Measurements from ENCODE around the gene CUX1.

The CUX1 gene

DNA sequence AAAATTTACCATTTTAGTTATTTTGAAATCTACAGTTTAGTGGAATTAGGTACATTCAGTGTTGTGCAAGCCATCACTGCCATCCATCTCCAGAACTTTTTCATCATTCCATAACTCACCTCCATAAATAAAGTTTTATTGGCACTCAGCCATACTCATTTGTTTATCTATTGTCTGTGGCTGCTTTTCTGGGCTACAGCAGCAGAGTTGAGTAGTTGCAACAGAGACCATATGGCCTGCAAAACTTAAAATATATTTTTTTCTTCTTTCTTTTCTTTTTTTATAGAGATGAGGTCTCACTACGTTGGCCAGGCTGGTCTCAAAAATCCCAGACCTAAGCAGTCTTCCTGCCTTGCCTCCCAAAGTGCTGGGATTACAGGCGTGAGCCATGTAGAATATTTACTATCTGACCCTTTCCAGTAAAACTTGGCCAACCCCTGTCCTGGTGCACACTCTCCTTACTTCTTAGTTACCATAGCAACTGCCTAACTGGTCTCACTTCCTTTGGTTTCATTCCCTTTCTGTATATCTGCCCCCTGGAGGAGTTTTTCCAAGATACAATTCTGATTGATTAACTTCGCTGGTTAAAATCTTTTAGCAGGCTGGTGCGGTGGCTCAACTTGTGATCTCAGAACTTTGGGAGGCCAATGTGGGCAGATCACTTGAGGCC, 133.2 kb downstream of the CUX1 start:
- Histone ChIP-seq H3K9me3 (ENCODE audit: control insufficient read depth, insufficient read depth, low read depth, low read length) (no peaks in the 10 kb centered on the region), H3K36me3 (ENCODE audit: control insufficient read depth in 2 of 2, insufficient read depth in 1 of 2, low read length in 2 of 2) (no peaks in the 10 kb centered on the region), H3K27ac (ENCODE audit: extremely low read depth, low read depth, low read length) (no peak overlapping the region), H3K4me3 (ENCODE audit: low read depth, low read length) (no peak overlapping the region), H3K4me1 (ENCODE audit: control insufficient read depth, insufficient read depth, low read length) (peaks cover 13% of the 10 kb centered on the region)
- POLR2A ChIA-PET = no interaction called here
- CTCF ChIA-PET = no interaction called here
- peak; percentile 35; the same call in 1 of the 2 replicates for TF ChIP-seq ZNF121 (tag by site-specific recombination; IDR thresholded peaks at IDR 0.05)
- TF ChIP-seq ZNF629 (tag by site-specific recombination; IDR thresholded peaks at IDR 0.05) = no peak
- no peak for TF ChIP-seq ZNF658 (tag by site-specific recombination; IDR thresholded peaks at IDR 0.05)
- 0 out of 2 replicates have a peak, but pooled peaks have one; percentile 15 for TF ChIP-seq KLF10 (tag by site-specific recombination; IDR thresholded peaks at IDR 0.05)
- TF ChIP-seq, protein P1, sequence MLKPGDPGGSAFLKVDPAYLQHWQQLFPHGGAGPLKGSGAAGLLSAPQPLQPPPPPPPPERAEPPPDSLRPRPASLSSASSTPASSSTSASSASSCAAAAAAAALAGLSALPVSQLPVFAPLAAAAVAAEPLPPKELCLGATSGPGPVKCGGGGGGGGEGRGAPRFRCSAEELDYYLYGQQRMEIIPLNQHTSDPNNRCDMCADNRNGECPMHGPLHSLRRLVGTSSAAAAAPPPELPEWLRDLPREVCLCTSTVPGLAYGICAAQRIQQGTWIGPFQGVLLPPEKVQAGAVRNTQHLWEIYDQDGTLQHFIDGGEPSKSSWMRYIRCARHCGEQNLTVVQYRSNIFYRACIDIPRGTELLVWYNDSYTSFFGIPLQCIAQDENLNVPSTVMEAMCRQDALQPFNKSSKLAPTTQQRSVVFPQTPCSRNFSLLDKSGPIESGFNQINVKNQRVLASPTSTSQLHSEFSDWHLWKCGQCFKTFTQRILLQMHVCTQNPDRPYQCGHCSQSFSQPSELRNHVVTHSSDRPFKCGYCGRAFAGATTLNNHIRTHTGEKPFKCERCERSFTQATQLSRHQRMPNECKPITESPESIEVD (tag by site-specific recombination; IDR thresholded peaks at IDR 0.05) = peak; percentile 71
- no peak for TF ChIP-seq ZNF423 (tag by site-specific recombination; IDR thresholded peaks at IDR 0.05)

DNA sequence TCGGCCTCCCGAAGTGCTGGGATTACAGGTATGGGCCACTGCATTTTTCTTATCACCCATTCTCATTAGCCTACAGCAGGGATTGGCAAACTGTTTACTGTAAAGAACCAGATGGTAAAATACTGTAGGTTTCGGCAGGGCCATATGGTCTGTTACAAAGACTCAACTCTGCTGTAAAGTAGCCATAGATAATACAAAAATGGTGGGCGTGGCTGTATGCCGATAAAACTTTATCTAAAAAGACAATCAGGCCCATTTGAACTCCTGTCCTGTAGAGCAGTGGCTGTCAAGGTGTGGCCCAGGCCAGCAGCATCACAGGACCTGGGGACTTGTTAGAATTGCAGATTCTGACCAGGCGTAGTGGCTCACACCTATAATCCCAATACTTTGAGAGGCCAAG, 134.3 kb downstream of the CUX1 start:
- Histone ChIP-seq H3K27ac (ENCODE audit: extremely low read depth, low read depth, low read length) (no peak overlapping the region), H3K4me3 (ENCODE audit: low read depth, low read length) (no peak overlapping the region), H3K4me1 (ENCODE audit: control insufficient read depth, insufficient read depth, low read length) (peaks cover 13% of the 10 kb centered on the region), H3K9me3 (ENCODE audit: control insufficient read depth, insufficient read depth, low read depth, low read length) (no peaks in the 10 kb centered on the region), H3K36me3 (ENCODE audit: control insufficient read depth in 2 of 2, insufficient read depth in 1 of 2, low read length in 2 of 2) (no peaks in the 10 kb centered on the region)
- TF ChIP-seq KLF10 (tag by site-specific recombination; IDR thresholded peaks at IDR 0.05) (peak; percentile 66), ZNF223 (tag by site-specific recombination; IDR thresholded peaks at IDR 0.05) (no peak)
- ChIA-PET CTCF (no interaction called here), POLR2A (no interaction called here)

DNA sequence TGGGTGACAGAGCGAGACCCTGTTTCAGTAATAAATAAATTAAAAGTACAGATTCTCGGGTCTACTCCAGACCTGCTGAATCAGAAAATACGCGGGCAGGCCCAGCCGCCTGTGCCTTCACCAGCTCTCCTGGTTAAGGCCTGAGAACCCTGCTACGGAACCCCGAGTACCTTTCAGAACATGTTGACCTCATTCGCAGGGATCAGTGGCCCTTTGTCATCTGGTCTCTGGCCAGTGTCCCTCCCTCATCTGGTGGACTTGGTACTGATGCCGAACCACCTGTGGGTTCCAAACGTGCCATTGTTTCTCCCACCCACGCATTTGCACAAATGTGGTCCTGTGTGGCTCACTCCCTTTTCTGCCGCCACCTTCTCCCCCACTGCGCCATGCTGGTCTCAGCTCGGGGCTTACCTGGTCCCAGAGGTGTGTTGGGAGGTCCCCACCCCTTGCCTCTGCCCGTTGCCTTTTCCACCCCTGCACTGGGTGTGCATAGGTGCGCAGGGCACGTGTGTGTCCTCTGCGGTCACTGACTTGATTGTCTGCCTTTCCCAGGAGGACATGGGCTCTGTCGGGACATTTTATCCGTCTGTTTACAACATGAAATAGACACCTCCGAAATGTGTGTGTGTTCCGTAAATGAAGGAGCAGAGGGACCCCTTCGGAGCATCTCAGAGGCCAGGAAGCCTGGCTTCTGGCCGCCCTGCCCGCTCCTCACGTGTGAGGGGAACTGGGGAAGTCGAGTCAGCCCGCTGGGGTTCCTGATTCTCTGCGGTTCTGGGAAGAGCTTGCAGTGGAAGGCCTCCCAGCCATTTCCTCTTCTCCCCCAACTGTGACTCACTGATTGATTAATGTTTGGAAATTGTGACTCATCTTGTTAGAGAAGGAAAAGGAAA, 135.2 kb downstream of the CUX1 start:
- Histone ChIP-seq H3K4me3 (ENCODE audit: low read depth, low read length) (no peak overlapping the region), H3K4me1 (ENCODE audit: control insufficient read depth, insufficient read depth, low read length) (peaks cover 7% of the 10 kb centered on the region), H3K27ac (ENCODE audit: extremely low read depth, low read depth, low read length) (no peak overlapping the region), H3K9me3 (ENCODE audit: control insufficient read depth, insufficient read depth, low read depth, low read length) (no peaks in the 10 kb centered on the region), H3K36me3 (ENCODE audit: control insufficient read depth in 2 of 2, insufficient read depth in 1 of 2, low read length in 2 of 2) (no peaks in the 10 kb centered on the region)
- TF ChIP-seq, protein P2, sequence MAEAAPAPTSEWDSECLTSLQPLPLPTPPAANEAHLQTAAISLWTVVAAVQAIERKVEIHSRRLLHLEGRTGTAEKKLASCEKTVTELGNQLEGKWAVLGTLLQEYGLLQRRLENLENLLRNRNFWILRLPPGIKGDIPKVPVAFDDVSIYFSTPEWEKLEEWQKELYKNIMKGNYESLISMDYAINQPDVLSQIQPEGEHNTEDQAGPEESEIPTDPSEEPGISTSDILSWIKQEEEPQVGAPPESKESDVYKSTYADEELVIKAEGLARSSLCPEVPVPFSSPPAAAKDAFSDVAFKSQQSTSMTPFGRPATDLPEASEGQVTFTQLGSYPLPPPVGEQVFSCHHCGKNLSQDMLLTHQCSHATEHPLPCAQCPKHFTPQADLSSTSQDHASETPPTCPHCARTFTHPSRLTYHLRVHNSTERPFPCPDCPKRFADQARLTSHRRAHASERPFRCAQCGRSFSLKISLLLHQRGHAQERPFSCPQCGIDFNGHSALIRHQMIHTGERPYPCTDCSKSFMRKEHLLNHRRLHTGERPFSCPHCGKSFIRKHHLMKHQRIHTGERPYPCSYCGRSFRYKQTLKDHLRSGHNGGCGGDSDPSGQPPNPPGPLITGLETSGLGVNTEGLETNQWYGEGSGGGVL (tag by site-specific recombination; IDR thresholded peaks at IDR 0.05) = no peak
- TF ChIP-seq ZNF785 (tag by site-specific recombination; IDR thresholded peaks at IDR 0.05) (no peak), ZNF621 (tag by site-specific recombination; IDR thresholded peaks at IDR 0.05) (no peak), ZNF501 (tag by site-specific recombination; IDR thresholded peaks at IDR 0.05) (no peak), KLF8 (tag by site-specific recombination; IDR thresholded peaks at IDR 0.05) (no peak), ZNF366 (tag by site-specific recombination; conservative IDR thresholded peaks at IDR 0.05) (no peak), ZNF596 (tag by site-specific recombination; IDR thresholded peaks at IDR 0.05) (no peak), ZNF776 (tag by site-specific recombination; IDR thresholded peaks at IDR 0.05; ENCODE audit: borderline replicate concordance) (no peak), ZNF10 (tag by site-specific recombination; IDR thresholded peaks at IDR 0.05) (no peak), ZNF19 (tag by site-specific recombination; IDR thresholded peaks at IDR 0.05; ENCODE audit: low read depth) (no peak), ZFHX2 (tag by site-specific recombination; conservative IDR thresholded peaks at IDR 0.05) (no peak)
- ChIA-PET CTCF (no interaction called here), POLR2A (no interaction called here)
